Measurements from ENCODE around the gene CDHR2.

Gene CDHR2

GRCh38 chr5:176619569-176620332 is 70.6 kb downstream of the CDHR2 start:
- no peak for DNase-seq (ENCODE audit: low read depth)

- DNase-seq (ENCODE audit: low read depth): no peak
Measured at GRCh38 chr5:176620333-176620981, 71.3 kb downstream of the CDHR2 start.

DNA sequence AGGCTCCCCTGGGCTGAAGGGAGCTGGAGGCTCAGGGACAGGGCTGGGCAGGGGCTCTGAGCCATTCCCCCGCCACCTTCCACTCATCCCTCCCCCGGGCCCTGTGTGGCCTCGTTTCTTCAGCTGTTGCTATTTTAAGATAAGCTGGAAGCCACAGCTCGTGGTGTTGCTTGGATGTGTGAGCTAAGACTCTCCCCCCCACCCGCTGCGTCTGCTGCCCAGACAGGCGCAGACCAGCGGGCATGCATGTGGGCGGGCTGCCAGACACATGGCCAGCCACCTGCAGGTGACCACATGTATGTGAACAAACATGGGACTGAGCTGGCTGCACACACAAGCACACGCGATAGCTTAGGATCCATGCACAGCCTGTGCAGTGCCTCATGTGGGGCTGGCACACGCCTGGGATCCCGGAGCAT is 72.5 kb downstream of the CDHR2 start:
- no peak for DNase-seq (ENCODE audit: low read depth)

DNA sequence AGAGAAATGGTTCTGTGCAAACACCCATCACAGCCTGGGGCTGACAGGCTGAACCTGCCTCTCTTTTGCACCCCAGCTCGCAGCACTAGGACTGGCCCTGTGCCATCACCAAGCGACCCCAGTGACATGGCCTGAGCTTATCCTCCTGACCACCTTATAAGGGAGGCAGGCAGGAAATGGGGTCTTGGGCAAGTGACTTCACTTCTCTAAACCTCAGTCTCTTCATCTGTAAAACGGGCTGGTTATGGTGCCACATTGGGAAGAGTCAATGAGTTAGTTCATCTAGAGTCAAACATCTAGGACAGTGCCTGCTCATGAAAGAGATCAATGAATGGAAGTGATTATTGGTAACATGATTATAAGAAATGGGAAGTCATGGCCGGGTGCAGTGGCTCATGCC is 75.0 kb downstream of the CDHR2 start:
- no peak for DNase-seq (ENCODE audit: low read depth)

DNA sequence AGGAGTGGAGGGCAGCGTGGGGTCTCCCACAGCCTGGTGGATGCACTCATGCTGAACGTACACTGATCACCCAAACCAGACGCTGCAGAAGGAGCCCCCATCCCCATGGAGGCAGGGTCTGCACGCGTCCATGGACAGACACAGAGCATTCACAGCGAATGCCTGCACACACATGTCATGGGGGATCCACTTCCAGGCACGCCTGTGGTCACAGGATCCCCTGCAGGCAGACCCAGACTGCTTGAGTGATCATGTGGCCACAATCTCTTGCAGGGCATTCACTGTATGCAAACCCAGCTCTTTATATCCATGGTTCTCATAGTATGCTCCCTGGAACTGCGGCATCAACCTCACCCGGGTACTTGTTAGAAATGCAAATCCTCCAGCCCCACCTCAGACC is 75.8 kb downstream of the CDHR2 start:
- no peak for DNase-seq (ENCODE audit: low read depth)

GRCh38 chr5:176625512-176625911 is 76.4 kb downstream of the CDHR2 start:
- no peak for DNase-seq (ENCODE audit: low read depth)

- DNase-seq (ENCODE audit: low read depth): no peak
Measured at GRCh38 chr5:176625966-176626875, 77.1 kb downstream of the CDHR2 start.

DNA sequence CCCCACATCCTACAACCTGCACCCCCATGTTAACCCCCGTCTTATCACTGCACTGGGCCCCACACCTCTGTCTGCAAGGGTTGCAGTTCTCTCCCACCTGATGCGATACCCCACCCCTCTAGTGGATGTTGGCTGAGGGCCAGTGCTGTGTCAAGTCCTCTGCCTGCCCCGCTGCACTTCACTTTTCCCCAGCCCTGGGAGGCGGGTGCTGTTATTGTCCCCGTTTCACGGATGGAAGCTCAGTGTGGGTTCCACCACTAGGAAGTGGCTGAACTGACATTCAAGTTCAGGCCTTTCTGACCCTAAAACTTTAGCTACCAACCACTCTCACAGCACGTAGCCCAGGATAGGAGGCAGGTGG is 77.7 kb downstream of the CDHR2 start:
- no peak for DNase-seq (ENCODE audit: low read depth)

- no peak for DNase-seq (ENCODE audit: low read depth)
Measured at GRCh38 chr5:176627582-176627981, 78.4 kb downstream of the CDHR2 start.

- no peak for DNase-seq (ENCODE audit: low read depth)
Measured at GRCh38 chr5:176628406-176629228, 79.5 kb downstream of the CDHR2 start.

DNA sequence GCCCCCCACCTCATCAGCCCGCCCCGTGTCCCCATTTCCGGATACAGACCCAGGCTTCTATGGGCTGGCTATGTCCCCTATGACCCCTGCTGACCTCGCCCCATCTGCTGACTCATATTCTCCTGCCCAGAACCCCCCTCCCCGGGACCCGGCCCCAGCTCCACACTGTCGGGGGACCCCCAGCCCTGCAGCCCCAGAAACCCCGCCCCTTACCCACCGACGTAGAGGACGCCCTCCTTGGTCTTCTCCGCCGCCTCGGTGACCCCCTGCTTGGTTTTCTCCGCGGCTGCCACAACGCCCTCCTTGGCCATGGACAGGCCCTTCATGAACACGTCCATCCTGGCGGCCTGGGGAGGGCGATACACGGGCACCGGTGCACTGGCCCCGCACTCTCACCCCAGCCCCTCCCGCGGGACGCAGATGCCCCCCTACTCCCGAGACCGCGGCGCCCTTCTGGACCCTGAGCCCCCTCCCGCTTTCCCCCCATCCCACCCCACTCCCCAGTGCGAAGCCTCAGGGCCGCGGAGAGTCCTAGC is 80.2 kb downstream of the CDHR2 start:
- no peak for DNase-seq (ENCODE audit: low read depth)

- DNase-seq (ENCODE audit: low read depth): no peak
Measured at GRCh38 chr5:176629853-176630680, 80.9 kb downstream of the CDHR2 start, which contains the start of the genes EIF4E1B and SNCB. TSS of gene EIF4E1B (plus strand) at chr5:176630675. CDS start at chr5:176642788, 12,113 bp downstream. TSS of gene SNCB (minus strand) at chr5:176630534. CDS start at chr5:176629654, 880 bp downstream.

DNA sequence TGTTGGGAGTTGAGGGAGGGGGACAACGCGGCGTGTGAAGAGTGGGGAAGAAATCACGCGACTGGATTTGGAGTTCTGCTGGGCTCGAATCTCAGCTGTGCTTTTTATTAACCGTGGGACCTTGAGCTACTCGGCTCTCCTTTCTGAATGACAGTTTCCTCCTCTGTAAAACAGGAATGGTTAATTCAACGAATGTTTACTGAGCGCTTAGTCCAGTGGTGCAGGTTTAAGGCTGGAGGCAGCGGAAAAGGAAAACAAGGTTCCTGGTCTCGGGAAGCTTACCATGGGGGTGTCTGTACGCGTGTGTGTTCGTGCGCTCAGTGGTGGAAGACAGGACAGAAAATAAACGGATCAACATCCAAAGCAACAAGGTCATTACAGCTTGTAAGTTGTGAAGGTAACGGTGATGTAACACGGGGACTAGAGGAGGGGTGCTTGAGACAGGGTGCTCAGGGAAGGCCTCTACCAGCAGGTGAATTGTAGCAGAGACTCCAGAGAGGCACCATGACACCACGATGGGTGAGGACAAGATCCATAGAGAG is 81.6 kb downstream of the CDHR2 start:
- no peak for DNase-seq (ENCODE audit: low read depth)

DNA sequence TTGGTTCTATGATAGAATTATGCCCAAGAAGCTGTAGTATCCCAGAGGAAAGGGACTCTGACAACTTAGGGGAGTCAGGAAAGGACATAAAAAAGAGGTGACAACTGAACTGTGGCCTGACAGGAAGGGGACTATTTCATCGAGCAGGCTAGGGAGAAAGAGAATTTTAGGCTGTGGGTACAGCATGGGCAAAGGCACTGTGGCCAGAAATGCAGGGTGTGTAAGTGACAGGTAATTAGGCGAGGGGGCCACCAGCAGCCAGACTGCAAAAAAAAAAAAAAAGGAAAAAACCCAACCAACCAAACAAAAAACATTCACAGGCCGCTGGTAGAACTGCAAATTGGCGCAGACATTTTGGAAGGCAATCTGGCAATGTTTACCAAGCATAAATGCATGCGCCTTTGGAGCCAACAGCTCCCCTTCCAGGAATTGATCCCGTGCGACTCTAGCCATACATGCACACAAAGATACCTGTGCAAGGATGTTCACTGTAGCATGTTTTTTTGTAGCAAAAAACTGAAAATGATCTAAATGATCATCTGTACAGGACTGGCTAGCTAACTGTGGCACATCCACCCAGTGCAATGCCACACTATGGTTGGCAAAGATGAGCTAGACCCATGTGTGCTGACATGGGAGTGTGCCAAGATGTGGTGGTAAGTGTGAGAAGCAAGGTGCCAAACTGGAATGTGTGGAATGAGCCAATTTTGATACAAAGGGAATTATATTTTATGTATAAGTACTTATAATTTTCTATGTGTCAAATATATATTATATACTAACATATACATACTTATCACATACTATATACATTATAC is 82.5 kb downstream of the CDHR2 start:
- no peak for DNase-seq (ENCODE audit: low read depth)

- no peak for DNase-seq (ENCODE audit: low read depth)
Measured at GRCh38 chr5:176632745-176633144, 83.6 kb downstream of the CDHR2 start.

DNA sequence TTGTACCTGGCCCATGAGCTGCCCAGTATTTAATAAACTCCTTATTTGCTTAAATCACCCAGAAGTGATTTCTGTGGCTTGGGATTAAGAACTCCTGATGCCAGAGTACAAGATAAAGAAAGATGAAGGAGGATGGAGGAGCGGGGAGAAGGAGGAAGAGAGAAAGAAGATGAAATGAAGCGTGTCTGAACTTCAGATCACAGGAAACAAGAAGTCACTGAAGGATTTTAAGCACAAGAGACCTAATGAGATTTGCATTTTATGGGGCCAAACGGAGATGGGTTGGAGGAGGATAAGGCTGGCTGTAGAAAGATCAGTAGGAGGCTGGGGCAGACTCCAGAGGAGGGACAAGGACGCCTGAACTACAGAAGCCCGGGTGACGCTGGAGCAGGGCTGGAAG is 84.5 kb downstream of the CDHR2 start:
- DNase-seq (ENCODE audit: low read depth): no peak

DNA sequence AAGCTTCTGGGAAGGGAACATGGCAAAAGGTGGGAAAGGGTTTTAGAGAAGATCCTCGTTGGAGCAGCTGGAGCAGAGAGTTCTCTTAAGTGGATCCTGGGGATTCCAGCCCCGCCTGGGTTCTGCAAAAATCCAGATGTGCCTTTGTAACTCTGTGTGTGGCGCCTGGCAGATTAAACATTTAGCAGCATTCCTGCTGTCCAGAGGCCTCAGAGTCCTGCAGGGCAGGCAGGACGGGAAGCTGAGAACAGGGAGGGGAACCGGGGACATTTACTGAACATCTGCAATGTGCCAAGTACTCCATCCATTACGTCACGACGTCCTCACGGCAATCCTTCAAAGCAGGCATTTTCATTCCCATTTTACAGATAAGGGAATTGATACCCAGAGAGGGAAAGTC is 87.3 kb downstream of the CDHR2 start:
- no peak for DNase-seq (ENCODE audit: low read depth)

GRCh38 chr5:176637556-176637955 is 88.4 kb downstream of the CDHR2 start:
- no peak for DNase-seq (ENCODE audit: low read depth)

DNA sequence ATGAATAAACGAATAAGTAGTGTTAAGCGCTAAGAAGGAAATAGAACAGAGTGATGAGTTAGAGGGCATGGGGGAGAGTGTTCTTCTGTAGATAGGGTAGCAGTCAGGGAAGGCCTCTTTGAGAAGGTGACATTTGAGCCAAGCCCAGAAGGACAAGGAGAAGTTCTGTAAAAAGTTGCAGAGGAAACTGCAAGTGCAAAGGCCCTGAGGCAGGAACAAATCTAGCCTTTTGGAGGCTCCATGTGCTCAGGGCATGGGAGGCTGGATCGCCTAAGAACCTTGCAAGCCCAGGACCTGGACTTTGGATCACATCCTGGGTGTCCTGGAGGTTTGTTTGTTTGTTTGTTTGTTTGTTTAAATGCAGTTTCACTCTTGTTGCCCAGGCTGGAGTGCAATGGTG is 89.3 kb downstream of the CDHR2 start:
- DNase-seq (ENCODE audit: low read depth): no peak
